ENCODE measurements around the gene FAAH. TPM values are rescaled to one million over a fixed set of nuclear protein-coding genes. Genes with fewer than 3 reads are reported as not detected.

Gene FAAH
- total and polyA plus RNA-seq, 2 of the 4 experiments (the other 2 are of a cell fraction): under 0.01 to 0.19 TPM

DNA sequence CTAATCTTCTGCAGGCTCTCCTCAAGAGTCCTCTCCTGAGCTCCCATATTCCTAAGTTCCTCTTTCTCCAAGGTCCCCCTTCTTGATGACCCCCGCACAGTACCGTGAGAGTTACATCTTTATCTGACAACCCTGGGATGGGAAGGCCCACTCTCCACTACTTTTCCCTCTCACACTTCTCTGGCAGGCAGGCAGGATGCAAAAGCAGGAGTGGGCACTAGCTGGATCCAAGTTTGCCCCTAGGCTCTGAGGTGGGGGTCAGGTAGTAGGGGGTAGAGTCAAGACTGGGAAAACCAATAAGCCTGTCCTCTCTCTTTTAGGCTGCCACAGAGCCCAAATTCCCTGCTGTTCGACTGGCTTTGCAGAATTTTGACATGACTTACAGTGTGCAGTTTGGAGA lies 49.6 kb upstream of the FAAH start:
- CTCF ChIA-PET: no interaction called here
- POLR2A ChIA-PET (ENCODE audit: unreplicated experiment): no interaction called here
- H3K56ac ChIP-seq (ENCODE audit: extremely low read depth, insufficient read depth, low read length): no peak overlapping the region

More for the DNA sequence above, 49.6 kb upstream of the FAAH start:
- ATAC-seq (ENCODE audit: low read depth): no peak
- Histone ChIP-seq H4K91ac (ENCODE audit: insufficient read depth, low read depth, low read length) (no peak overlapping the region), H3K27me3 (ENCODE audit: control insufficient read depth, insufficient read depth, low read length) (no peaks in the 10 kb centered on the region), H2AK9ac (replicated peaks; ENCODE audit: low read depth, low read length, poor library complexity) (no peak overlapping the region), H2BK120ac (ENCODE audit: low read depth, low read length) (no peak overlapping the region), H2BK20ac (ENCODE audit: low read depth, low read length) (no peak overlapping the region), H2AK5ac (ENCODE audit: low read depth, low read length) (no peak overlapping the region), H3K36me3 (ENCODE audit: control insufficient read depth, insufficient read depth, low read length) (peaks cover 23% of the 10 kb centered on the region), H3K14ac (replicated peaks; ENCODE audit: low read depth, low read length) (no peak overlapping the region), H2BK5ac (ENCODE audit: low read depth, low read length, poor library complexity, severe bottlenecking) (no peak overlapping the region), H3K4ac (ENCODE audit: low read depth, low read length) (no peak overlapping the region), H3K9me3 (ENCODE audit: control insufficient read depth, insufficient read depth, low read length) (no peaks in the 10 kb centered on the region), H4K8ac (ENCODE audit: low read depth in 2 of 2, low read length in 2 of 2) (no peak overlapping the region), H3K23ac (ENCODE audit: low read depth, low read length) (no peak overlapping the region), H2BK15ac (ENCODE audit: low read depth, low read length) (no peak overlapping the region), H3K79me1 (ENCODE audit: low read depth in 1 of 2, low read length in 2 of 2) (peaks cover 12 to 44% of the 10 kb centered on the region in 2 experiments), H3K4me1 (ENCODE audit: control insufficient read depth, insufficient read depth, low read length) (peaks cover 4% of the 10 kb centered on the region), H3K18ac (ENCODE audit: low read depth, low read length) (no peak overlapping the region), H3K27ac (ENCODE audit: insufficient read depth, low read length) (no peak overlapping the region), H4K5ac (ENCODE audit: low read depth, low read length) (no peak overlapping the region), H3K9ac (ENCODE audit: low read depth, low read length) (no peak overlapping the region), H3K9me1 (ENCODE audit: insufficient read depth, low read length) (peaks cover 7% of the 10 kb centered on the region; the same call in 1 of the 2 replicates), H3K4me2 (ENCODE audit: low read depth, low read length) (no peak overlapping the region), H4K20me1 (ENCODE audit: insufficient read depth, low read length) (no peaks in the 10 kb centered on the region), H3K4me3 (ENCODE audit: insufficient read depth, low read depth, low read length) (no peak overlapping the region), H2AFZ (replicated peaks; ENCODE audit: low read length, poor library complexity) (no peak overlapping the region)
- TF ChIP-seq, protein P1, sequence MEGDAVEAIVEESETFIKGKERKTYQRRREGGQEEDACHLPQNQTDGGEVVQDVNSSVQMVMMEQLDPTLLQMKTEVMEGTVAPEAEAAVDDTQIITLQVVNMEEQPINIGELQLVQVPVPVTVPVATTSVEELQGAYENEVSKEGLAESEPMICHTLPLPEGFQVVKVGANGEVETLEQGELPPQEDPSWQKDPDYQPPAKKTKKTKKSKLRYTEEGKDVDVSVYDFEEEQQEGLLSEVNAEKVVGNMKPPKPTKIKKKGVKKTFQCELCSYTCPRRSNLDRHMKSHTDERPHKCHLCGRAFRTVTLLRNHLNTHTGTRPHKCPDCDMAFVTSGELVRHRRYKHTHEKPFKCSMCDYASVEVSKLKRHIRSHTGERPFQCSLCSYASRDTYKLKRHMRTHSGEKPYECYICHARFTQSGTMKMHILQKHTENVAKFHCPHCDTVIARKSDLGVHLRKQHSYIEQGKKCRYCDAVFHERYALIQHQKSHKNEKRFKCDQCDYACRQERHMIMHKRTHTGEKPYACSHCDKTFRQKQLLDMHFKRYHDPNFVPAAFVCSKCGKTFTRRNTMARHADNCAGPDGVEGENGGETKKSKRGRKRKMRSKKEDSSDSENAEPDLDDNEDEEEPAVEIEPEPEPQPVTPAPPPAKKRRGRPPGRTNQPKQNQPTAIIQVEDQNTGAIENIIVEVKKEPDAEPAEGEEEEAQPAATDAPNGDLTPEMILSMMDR (conservative IDR thresholded peaks at IDR 0.05; ENCODE audit: low read depth, low read length): no peak
- TF ChIP-seq CEBPB (IDR thresholded peaks at IDR 0.05; ENCODE audit: low read depth, low read length) (no peak), RAD21 (IDR thresholded peaks at IDR 0.05; ENCODE audit: low read length) (no peak), RFX5 (IDR thresholded peaks at IDR 0.05; ENCODE audit: low read depth, low read length) (no peak), NFE2L2 (IDR thresholded peaks at IDR 0.05; ENCODE audit: low read depth, low read length) (no peak), SMC3 (IDR thresholded peaks at IDR 0.05; ENCODE audit: low read depth, low read length) (no peak), BHLHE40 (IDR thresholded peaks at IDR 0.05; ENCODE audit: low read depth, low read length) (no peak), MAZ (IDR thresholded peaks at IDR 0.05; ENCODE audit: borderline replicate concordance, low read depth, low read length) (no peak), RCOR1 (IDR thresholded peaks at IDR 0.05; ENCODE audit: insufficient replicate concordance, low read length) (no peak), POLR2A (IDR thresholded peaks at IDR 0.05; ENCODE audit: low read depth, low read length) (no peak), CHD1 (IDR thresholded peaks at IDR 0.05; ENCODE audit: low read depth, low read length) (no peak), FOS (IDR thresholded peaks at IDR 0.05; ENCODE audit: low read depth, low read length) (no peak), MAFK (IDR thresholded peaks at IDR 0.05; ENCODE audit: low read depth, low read length) (no peak), MXI1 (IDR thresholded peaks at IDR 0.05; ENCODE audit: borderline replicate concordance, low read depth, low read length) (no peak)
- TF ChIP-seq, protein P2, sequence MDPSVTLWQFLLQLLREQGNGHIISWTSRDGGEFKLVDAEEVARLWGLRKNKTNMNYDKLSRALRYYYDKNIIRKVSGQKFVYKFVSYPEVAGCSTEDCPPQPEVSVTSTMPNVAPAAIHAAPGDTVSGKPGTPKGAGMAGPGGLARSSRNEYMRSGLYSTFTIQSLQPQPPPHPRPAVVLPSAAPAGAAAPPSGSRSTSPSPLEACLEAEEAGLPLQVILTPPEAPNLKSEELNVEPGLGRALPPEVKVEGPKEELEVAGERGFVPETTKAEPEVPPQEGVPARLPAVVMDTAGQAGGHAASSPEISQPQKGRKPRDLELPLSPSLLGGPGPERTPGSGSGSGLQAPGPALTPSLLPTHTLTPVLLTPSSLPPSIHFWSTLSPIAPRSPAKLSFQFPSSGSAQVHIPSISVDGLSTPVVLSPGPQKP (IDR thresholded peaks at IDR 0.05; ENCODE audit: borderline replicate concordance, low read depth, low read length): no peak
- TF ChIP-seq, protein P3, sequence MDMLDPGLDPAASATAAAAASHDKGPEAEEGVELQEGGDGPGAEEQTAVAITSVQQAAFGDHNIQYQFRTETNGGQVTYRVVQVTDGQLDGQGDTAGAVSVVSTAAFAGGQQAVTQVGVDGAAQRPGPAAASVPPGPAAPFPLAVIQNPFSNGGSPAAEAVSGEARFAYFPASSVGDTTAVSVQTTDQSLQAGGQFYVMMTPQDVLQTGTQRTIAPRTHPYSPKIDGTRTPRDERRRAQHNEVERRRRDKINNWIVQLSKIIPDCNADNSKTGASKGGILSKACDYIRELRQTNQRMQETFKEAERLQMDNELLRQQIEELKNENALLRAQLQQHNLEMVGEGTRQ (IDR thresholded peaks at IDR 0.05; ENCODE audit: low read depth, low read length): no peak
- DNase-seq: no peak
- WGBS, 2 experiments (ENCODE audit: extremely low coverage in 2 of 2, insufficient read length in 1 of 2): 78% methylated on average over 1 of the region's 3 CpGs; no CpG with 5 or more reads in 1 of the 2 experiments
- no TSS peak for BruUV-seq (replicated peaks)
- in situ Hi-C loops (cut with MboI; ENCODE audit: low sequenced_read_pairs) (no loop called here), dilution Hi-C loops (cut with HindIII; ENCODE audit: low sequenced_read_pairs, unreplicated experiment) (no loop called here), intact Hi-C loops (cut with micrococcal nuclease) (no loop called here)
